GM13976 (cell line): ENCODE results near the gene TRPM4.
A peak's percentile ranks its signal among the peaks of the same experiment; 100 is the strongest.

ENCODE experiments used
- DNase-seq: peaks from one replicate; pipeline ENCODE4 v3.0.0; 2012; ENCODE audit warnings: low spot score
- CTCF ChIP-seq: IDR thresholded peaks from 2 replicates; pipeline ENCODE4 v1.5.1; 2012; ENCODE audit warnings: borderline replicate concordance, mild to moderate bottlenecking; ENCODE audit not compliant: insufficient read depth; ENCODE audit errors: extremely low read depth, missing control alignments, control extremely low read depth
- in situ Hi-C: fragments of 300-500 bp; cut with MboI; formaldehyde crosslinking; loops from one replicate; pipeline ENCODE4 v1.12.0; 2022; ENCODE audit warnings: low sequenced_read_pairs, mixed read lengths, inconsistent platforms; ENCODE audit not compliant: unreplicated experiment

TRPM4 gene

DNA sequence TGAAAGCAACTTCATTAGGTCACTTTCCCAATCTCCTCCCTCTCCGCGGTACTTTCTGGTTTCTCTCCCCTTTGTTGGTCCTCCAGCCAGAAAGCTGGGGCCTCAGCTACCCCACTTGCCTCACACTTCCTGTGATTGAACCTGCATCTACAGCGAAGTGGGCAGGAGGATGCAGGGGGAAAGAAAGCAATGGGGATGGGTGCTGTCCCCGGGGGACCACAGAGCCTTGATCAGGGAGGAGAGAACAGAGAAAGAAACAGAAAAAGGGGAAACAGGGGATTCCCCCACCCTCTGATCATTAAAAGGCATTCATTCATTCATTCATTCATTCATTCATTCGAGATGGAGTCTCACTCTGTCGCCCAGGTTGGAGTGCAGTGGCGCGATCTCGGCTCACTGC lies 74.2 kb downstream of the TRPM4 start:
- TF ChIP-seq CTCF: no peak
- DNase-seq: peak; percentile 64
- in situ Hi-C loops: no loop called here

DNA sequence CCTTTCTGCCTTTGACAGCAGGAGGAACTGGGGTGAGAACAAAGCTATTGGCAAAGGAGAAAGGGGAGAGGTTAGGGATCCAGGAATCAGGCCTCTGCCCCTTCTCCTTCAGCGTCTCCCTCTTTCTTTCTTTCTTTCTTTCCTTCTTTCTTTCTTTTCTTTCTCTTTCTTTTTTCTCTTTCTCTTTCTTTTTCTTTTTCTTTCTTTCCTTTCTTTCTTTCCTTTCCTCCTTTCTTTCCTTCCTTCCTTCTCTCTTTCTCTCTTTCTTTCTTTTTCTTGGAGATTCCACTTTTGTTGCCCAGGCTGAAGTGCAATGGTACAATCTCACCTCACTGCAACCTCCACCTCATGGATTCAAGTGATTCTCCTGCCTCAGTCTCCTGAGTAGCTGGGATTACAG lies 75.6 kb downstream of the TRPM4 start:
- in situ Hi-C loops: no loop called here
- no peak for DNase-seq
- no peak for TF ChIP-seq CTCF

GRCh38 chr19:49241769-49242168 lies 84.2 kb downstream of the TRPM4 start:
- no peak for DNase-seq
- in situ Hi-C loops: no loop called here
- no peak for TF ChIP-seq CTCF

- TF ChIP-seq CTCF: no peak
- in situ Hi-C loops: no loop called here
- DNase-seq: no peak
Measured at GRCh38 chr19:49243129-49243528, 85.5 kb downstream of the TRPM4 start.

DNA sequence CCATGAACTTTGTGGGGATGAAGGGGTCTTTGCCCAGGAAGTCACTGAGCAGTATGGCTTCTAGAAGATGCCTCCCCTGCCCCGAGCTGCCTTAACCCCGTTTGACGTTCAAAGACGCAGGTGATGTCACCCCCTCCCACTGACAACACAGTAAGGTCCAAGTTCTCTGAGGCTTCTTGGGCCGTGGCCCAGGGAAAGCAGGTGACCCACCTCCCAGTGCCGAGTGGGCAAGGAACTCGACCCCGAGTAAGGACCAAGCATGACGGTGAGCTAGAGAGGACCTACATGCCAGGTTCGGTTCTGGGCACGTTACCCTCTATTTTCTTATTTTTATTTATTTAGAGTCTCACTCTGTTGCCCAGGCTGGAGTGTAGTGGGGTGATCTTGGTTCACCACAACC lies 86.1 kb downstream of the TRPM4 start:
- in situ Hi-C loops: no loop called here
- TF ChIP-seq CTCF: no peak
- DNase-seq: no peak

DNA sequence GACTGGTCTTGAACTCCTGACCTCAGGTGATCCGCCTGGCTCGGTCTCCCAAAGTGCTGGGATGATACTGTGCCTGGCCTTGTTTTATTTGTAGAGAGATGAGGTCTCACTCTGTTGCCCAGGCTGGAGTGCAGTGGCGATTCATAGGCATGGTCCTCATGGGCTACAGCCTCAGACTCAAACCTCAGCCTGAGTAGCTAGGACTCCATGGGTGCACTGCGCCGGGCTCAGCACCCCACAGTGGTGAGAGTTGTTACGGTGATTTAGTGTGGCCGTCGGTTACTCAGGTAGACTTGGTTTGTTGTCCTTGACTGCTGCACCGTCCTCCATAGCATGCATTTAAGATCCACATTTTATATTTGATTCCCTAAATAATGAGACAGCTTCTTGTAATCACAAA lies 86.7 kb downstream of the TRPM4 start:
- in situ Hi-C loops: no loop called here
- no peak for TF ChIP-seq CTCF
- no peak for DNase-seq

DNA sequence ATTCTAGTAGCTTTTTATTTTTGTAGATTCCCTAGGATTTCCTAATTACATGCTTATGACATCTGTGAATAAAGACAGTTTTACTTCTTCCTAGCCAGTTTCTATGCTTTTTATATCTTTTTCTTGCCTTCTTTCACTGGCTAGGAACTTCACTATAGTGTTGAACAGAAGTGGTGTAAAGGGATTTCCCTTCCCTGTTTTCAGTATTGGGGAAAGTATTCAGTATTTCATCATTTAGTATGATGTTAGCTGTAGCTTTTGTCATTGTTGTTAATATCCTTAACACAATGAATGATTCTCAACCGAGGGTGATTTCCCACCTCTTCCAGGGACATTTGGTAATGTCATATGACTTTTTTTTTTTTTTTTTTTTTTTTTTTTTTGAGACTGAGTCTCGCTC lies 90.1 kb downstream of the TRPM4 start:
- no peak for DNase-seq
- no peak for TF ChIP-seq CTCF
- in situ Hi-C loops: no loop called here
